Activated naive CD4-positive, alpha-beta T cell treated with Interleukin-2 at 50 U/mL for 16 hours (primary cell): ENCODE measurements around the gene EXOC6B.

ENCODE experiments used
- DNase-seq: peaks from one replicate; pipeline ENCODE4 v3.0.0-alpha.2; 2020

Gene EXOC6B

DNA sequence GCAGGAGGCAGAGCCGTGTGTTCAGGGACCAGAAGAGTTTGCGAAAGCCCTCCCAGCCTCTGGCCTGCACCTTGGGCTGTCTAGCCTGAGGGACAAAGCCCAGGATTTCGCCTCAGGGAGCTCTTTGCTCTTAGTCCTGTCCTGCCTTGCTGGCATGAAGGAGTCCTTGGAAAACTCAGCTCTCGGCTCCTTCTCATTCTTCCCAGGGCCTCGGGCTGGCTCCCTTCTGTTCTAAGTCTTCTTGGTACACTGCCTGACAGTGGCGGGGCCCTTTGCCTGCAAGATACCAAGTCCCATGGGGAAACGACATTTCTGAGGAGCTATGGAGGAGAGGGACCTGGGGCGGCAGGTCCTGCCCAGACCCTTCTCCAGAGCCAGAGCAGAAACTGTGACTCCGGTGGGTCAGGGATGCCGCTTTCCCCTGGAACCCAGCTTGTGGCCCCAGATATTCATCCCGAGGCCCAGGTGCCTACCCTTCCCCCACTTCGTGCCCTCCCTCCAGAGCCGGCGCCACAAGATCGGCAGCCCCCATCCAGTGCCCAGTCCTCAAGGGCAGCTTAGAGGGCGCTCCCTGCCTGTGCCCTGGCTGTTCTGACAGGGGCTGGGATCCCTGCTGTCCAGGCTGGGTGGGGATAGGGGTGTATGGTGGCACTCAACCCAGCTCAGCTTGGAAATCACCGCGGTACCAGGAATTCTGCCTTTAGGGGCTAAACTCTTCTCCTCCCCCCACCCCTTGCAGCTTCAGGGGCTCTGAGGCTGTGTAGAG lies 672.6 kb downstream of the EXOC6B start:
- no peak for DNase-seq

DNA sequence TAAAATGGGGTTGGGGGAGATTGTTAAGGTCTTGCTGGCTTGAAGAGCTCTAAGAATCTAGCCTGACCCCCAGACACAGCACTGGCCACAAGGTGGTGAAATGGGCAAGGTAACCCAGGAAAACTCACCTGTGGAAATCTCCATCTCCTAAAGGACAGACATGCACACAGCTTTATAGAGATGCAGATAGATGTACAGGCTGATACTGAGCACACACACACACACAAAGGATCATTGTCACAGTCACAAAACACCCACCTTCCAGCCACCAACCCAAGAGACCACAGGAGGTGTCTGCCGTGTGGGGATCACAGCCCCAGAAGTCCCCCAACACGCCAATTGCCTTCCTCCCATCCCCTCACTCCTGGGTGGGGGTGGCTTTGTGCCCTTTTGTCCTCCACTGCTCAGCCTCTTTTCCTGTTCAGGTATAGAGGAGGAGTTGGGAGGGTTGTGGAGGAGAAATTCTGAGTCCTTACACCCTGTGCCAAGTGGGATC lies 674.9 kb downstream of the EXOC6B start:
- DNase-seq, result peak; percentile 1

DNA sequence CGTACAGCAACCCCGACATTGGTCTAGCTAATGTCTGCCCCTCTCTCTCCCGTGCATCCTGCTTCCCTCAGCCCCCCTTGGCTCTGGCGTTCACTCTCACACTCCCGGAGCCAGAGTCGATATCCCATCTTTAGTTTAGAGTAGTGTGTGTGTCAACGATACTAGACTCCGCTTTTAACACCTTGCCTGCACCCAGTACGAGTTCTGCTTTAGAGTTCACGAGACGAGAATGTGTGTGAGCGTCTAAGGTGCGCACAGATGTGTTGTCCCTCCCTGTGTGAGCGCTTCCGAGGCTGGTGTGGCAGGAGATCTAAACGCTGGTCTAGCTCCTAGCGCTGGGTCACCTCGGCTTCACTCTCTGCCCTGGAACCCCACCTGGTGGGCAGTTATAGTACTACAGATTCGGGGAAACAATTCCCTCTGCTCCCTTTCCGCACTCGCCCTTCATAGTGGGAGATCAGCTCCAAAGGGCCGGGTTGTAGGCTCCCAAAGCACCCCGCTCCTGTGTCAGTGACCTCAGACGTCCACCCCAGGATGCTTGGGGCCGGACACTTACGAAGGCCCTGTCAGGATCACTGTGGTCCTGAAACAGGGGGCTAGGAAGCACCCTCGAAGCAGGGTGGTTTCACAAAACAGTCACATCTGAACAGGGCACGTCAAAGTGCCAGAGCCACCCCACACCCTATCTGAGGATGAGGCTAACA lies 675.5 kb downstream of the EXOC6B start:
- peak; percentile 59 for DNase-seq

DNA sequence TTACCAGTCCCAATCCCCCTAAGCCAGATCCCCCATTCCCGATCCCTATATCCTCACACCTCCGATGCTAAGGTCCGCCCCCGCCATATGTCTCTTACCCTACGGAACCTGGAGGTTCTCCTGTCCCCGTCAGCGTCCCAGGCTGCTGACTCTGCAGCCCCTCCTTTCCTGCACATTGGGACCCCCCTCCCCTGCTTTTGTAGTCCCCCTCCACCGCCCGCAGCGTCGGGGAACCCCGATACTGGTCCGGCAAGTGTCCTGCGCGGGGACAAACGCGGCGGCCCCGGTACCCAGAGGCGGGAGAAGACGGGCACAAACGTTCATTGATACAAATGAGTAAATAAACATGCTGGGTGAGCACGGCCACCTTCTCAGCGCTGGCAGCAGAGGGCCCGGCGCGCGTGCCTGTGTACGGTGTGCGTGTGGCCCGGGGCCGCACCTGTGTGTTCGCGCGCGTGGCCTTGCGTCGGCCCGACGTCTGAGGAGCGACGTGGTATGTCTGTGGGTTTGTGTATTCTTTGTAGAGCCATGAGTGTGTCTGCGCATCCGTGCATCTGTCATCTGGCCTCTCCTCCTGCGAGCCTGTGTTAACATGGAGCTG lies 676.2 kb downstream of the EXOC6B start:
- DNase-seq, result no peak

DNA sequence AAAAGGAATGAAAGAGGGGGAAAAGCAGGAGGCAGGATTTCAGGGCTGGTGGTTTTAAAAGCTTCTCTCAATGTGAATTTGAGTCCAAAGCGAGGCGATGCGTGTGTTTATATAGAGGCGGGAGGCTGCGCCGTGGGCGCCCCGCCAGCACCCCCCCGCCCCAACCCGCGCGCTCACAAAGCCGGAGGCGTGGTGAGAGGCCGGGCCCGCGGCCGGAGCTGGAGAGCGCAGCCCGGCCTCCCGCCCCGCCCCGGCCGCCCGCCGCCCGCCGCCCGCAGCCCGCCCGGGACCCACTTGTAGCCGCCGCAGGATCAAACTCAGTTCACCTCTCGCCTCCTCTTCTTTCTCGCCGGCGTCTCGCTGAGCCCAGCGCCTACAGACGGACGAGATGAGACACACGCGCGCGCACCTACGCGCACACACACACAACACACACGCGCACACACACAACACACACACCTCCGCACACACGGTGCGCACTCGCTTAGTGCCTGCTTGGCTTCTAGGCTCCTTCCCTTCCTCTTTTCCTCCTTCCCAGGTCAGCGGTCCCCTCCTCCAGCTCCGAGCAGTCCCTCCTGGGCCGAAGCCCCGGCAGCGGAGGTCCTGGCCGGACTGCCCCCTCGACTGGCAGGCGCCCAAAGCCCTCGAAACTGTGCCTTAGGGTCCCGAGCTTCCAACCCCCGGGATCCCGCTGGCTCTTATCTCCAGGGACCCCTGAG lies 676.8 kb downstream of the EXOC6B start:
- peak; percentile 21 for DNase-seq

DNA sequence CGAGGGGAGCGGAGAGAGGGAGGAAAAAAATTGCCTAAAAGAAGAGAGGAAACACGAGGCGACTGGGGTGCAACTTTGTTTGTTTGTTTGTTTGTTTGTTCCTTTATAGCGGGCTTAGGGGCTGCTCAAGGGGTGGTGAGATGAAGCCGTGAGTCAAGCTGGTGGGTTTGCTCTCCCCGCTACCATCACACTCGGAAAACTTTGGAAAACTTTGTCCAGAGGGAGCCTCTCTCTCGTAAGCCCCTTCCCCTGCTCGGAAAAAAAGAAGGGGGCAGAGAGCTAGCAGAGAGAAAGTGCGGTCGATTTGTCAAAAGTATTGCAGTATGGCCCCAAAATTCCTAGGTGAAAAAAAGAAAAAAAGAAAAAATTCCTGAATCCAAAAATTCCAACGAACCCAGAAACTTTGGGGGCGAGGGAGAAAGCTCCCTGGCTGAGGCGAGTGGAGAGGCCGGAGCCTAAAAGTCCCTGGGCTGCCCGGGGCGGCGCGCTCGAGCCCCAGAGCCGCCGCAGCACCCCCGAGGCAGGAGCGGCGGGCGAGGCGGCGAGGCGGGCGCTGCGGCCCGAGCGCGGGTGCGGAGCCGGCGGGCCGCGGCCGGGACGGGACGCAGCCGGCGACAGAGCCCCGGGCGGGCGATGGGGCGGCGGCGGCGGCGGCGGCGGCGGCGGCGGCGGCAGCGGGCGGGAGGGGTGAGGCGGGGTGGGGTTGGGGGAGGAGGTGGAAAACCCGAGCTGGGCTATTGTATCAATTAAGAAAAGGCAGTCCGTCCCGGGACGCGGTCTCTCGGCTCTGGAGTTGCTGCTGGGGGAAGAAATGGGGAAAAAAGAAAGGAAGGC lies 677.6 kb downstream of the EXOC6B start:
- peak; percentile 2 for DNase-seq

DNA sequence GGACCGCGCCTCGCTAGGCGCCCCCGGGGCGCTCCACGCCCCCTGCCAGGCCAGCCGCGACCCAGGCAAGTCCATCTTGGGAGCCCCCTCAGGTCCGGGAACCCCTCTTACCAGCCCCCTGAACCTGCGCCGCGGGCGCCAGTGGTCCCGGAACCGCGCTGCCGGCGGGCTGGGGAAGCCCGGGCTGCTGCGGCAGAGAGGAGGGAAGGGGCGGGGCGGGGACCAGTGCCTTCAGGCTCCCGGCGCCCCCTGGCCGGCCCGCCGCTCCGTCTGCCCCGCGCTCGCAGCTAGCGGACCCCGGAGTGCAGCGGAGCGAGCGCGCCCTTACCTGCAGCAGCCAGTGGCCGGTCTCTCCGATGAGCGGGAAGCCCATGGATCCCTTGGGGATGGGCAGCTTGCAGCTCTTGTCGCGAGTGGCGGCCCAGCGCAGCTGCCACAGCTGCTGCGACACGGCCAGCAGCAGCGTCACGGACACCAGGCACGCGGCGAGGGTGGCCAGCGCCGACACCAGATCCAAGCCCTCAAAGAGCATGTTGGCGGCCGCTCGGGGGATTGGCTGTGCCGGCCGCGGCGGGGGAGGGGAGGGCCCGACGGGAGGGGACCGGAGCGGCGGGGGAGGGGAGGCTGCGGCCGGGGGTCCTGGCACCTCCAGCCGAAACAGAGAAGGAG lies 678.4 kb downstream of the EXOC6B start, which contains the start of gene CYP26B1:
CYP26B1 (minus strand) TSS at position 560 of the 669 bp plus-strand sequence; CDS start at position 532, 28 bp downstream.
- peak; percentile 1 for DNase-seq

DNA sequence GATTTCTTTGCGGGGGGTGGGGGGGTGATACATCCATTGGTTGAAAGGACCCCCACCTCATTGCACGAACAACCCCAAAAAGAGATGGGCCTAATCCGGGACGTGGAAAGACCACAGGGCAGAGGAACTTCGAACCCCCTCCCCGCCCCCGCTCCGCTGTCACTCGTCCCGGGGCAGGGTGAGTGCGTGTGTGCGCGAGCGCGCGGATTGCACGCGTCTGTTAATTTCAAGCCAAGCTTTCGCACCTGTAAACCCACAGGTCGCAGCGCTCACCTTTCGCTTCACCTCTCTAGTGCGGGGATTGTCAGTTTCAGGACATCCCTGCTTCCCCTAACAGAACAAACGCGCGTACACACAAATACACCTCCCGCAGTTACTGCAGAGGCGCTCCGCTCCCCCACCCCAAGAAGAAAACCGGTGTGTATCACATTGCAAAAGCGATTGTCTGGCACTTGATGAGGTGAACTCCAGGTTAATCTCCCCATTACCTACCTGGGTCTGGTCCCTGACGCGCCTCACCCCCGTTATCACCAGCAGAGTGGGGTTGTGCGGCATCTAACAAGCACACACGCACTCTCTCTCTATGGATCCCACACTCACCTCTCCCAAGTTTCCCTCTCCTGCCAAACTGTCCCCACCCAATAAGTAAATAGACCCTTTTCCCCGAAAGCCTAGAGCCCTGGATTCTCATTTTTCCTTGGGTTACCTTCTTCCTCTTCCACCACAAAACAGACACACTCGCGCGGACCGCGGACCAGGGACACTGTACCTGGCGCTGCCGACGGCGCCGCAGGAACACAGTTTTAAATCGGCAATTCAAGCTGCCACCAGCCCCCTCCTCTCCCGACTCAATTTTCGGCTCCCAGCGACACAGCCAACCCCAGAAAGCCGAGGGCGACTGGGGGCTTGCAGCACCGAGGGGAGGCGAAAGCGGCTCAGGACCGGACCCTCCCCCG lies 679.2 kb downstream of the EXOC6B start:
- DNase-seq, result peak; percentile 1

DNA sequence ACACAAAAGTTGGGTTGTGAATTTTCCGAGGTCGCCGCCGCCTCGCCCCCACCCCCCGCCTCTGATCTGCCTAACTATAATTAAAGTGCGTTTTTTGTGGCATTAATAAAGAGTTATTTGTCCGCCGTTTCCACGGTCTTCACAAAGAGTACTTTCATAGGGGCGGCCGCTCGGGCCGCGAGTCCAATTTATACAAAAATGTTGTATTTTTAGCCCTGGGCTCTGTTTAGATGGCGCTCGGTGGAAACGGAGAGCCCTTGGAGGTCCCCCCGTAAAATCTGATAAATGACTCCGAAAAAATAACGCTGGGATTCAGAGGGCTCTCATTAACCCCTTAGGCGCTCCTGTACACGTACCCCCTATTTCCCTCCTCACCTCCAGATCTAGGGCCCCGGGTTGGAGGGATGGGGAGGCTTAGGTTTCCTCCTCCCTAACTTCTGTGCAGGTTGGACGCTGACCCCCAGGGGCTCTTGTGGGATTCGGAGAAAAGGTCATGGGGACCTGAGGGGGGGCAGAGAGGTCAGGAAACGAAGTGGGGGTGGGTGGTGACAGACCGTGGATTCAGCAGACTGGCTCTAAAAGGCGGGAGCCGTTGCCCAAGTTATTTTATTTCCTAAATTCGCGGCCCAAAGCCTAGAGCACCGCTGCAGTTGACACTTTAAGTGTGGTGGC lies 680.0 kb downstream of the EXOC6B start:
- DNase-seq, result no peak

DNA sequence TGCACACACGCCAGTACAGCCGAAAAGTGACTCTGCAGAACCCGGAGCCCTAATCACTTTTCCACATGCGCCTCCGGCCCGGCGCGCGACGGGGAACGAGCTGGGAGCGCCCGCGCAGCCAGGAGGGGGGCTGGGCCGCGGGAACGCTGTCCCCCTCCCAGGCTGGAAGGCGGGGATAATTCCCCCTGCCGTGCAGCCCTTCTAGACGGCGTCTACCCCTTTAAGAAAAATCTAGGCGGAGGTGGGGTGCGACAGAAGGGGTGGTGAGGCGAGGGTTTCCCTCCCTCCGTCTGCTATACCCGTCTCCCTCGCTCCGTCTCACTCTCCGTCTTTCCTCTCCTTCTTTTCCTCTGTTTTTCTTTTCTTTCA lies 680.6 kb downstream of the EXOC6B start:
- DNase-seq, result peak; percentile 1

DNA sequence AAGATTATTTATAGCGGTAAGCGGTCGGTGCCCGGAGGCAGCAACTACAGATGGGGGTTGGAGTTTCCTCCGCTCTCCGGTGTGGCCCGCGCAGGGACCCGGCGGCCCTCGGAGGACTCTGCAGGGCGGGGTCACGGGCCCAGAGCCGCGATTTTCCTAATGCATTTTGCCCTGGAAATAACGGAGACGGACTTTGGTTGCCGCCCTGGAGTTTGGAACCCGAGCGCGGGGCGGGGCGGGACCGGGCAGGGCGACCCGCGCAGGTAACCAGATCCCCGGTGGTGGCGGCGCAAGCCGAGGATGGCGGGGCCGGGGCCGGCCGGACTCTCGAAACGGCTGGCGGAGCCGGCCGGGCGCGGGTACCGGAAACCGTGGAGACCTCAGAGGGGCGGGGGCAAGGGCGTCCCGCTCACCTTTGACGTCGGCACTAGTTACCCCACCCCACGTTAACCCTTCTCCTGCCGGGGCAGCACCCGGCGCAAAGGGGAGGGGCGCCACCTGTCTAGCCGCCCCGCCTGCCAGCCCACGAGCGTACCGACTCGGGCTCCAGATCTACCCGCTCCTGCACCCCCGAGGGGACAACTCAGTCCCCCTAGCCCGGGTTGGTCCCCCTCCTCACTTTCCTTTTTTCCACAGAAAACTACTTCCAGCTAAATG lies 681.1 kb downstream of the EXOC6B start:
- peak; percentile 2 for DNase-seq

DNA sequence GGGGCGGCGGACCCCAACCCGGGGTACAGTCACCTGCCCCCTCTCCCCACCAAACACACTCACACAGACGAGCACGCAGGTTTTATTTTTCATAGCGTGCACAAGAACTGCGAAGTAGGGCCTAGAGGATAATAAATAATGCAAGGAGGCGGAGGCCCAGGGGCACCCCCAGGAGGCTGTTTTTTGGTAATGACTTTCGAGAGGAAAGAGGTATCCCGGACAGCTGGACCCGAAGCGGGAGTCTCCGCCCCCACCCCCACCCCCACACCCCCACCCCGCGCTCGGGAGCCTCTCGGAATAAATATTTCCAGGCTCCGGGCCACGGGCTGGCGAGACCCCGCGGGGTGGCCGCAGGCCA lies 681.6 kb downstream of the EXOC6B start:
- DNase-seq, result no peak

DNA sequence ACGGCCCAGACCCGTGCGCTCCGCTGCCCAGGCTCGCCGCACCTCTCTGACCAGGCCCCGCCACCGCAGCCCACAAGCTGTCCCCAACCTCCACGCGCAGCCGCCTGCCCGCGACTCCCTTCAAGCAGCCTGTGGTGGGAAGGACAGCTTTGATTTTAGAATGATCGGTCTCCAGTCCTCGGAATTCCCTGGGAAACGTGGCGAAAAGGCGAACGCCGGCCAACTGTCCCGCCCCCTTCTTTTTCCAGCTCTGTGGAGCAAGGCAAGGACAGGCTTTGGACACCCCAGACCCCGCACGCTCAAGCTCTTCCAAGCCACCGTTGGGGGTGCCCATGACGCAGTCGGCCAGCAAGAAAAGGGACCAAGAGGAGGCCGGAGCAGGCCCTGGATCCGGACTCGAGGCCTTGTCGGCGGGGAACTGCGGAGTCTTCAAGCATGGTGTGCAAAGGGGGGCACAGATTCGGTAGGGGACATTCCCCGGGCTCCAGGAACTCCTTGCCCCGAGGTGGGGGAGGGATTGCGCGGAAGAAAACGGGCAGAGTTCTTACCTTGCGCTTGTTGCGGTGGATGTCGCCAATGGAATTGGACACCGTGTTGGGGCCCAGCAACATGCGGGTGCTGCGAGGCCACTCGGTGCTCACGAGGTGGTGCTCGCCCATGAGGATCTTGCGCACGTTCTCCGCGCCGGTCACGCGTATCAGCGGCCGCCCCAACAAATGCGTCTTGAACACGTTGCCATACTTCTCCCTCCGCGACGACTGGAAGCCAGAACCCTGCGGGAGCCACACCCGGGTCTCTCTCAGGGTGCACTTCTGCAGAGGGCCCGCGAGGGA lies 682.2 kb downstream of the EXOC6B start:
- DNase-seq, result peak; percentile 1

DNA sequence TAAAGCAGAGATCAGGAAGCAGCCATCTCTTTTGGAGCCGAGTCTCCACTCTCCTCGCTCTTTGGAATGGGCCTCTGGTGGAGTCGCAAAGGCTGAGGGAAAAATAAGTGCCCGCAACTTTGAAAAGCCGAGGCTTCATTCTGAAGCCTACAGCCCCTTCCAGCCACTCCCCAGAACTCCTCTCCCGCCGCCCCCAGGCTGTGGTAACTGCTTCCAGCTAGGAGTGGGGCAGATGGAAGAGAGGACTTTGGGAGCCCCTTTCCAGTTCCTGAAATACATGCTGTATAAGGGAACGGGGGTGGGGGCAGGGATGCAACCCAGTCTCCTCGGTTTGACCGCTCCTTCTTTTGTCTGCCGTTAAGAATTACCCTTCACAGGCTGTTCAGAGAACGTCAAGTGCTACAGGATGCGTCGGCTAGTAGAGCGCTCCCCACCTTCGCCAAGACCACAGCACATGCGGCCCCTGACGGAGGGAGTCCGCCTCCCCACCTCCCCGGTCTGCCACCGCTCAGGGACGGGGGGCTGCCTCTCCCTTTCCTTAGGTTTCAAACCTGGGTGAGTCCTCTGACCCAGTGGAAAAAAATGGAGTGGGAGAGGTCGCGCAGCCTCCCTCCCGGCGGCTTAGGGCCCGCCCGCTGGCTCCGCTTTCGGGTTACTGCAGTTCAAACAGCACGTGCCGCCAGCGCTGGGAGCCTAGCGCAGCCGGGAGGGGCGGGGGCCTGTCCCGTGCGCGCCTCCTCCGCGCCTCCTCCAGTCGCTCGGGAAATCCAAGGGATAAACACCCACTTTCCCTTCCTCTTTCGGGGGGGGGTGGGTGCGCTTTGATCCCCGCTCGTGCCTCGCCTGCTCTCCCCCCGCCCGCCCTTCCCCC lies 683.0 kb downstream of the EXOC6B start:
- DNase-seq, result no peak

DNA sequence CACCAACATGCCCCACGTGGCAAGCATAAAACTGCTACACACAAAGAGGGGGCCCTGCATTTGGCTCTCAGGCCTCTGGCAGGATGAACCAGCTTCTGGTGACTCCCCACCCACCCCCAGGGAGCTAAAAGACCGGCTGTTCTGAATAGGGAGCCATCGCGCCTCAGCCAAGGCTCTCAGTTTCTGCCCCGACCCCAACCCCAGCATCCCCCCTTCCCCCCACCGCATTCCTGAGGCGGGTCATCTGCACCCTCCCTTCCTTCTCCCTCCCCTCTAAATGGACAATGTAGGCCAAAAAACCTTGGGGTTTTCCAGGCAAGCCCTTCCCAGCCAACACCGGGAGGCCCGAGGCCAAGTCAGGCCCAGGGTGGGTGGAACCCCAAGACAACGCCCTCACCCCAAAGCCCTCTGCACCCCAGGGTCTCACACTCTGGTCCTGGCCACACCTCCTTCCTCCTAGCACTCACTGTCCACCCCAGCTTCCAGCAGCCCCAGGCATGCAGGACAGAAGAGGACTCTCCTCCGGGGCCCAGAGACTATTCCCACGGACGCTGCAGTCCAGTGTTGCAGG lies 683.9 kb downstream of the EXOC6B start:
- DNase-seq, result no peak

DNA sequence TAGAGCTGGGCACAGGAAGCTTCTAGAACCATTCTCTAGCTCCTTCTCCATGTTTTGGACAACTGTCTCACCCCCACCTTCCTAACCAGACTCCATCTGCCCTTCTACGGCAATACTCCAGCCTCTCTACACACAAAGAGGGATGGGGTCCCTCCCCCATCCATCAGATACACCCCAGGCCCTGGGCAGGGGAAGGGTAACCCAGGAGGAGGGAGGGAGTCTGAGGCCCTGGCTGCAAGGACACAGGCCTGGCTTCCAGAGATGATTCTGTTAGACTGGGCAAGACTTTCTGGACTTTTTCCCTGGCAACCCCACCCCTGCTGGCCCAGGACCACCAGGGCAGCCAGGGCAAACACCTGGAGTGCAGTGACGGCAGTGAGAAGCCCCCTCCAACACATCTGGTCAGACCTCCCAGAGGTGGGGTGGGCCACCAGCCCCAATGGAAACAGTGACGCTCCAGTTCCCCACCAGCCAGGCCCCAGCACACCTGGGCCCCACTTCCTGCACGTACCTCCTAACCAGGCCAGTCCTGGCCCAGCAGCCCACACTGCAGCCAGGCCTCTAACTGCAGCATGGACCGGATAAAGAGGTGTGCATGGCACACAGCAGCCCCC lies 684.7 kb downstream of the EXOC6B start:
- no peak for DNase-seq

DNA sequence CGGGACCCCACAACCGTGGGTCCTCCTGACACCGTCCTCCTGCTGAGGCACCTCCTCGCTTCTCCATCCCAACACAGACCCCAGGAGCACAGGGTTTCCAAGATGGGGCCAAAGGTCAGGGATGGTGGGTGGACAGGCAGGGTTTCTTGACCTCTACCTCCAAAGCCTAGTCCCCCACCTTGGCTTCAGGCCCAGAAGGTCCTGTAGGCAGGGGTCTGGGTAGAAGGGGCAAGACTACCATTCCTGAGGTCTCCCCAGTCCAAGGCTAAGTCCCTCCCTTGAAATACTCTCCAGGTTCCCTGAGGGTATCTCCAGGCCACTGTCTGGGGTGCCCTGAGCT lies 685.2 kb downstream of the EXOC6B start:
- no peak for DNase-seq
